ENCODE measurements around the gene COL23A1.

COL23A1 gene

DNA sequence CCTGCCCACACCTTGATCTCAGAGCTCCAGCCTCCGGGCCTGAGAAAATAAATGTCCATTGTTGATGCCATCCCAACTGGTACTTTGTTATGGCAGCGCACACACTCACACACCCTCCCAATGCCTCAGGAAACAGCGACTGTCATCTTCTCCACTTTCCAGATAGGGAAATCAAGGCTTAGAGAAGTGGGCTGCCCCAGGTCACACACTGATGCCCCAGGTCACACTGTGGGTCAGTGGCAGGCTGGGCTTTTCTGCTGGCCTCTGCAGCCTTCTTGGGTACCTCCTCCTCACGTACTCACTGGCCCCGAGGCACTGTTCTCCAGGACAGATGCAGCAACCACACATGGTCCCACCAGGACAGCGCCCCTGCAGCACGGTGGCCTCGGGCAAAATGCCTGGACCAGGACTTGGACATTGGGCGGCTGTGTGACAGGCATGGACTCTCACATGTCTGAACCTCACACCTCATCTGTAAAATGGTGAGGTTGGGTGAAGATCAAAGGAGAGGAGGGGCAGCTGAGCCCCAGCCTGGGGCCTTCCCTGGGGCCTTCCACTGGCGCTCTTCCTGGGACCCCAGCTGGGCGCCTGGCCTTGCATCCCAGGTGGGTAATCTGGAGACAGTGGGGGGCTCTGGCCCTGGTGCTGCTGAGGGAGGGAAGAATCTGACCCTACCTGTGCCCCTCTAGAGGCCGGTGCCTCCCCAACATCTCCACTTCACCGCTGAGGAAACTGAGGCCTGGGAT, 156.0 kb downstream of the COL23A1 start:
- DNase-seq (ENCODE audit: low spot score), result no peak

GRCh38 chr5:178433273-178433775, 156.9 kb downstream of the COL23A1 start:
- no peak for DNase-seq (ENCODE audit: low spot score)

GRCh38 chr5:178432421-178433272, 157.5 kb downstream of the COL23A1 start:
- DNase-seq (ENCODE audit: low spot score), result no peak

- no peak for DNase-seq (ENCODE audit: low spot score)
These were observed 158.4 kb downstream of the COL23A1 start for GRCh38 chr5:178431782-178432165.

DNA sequence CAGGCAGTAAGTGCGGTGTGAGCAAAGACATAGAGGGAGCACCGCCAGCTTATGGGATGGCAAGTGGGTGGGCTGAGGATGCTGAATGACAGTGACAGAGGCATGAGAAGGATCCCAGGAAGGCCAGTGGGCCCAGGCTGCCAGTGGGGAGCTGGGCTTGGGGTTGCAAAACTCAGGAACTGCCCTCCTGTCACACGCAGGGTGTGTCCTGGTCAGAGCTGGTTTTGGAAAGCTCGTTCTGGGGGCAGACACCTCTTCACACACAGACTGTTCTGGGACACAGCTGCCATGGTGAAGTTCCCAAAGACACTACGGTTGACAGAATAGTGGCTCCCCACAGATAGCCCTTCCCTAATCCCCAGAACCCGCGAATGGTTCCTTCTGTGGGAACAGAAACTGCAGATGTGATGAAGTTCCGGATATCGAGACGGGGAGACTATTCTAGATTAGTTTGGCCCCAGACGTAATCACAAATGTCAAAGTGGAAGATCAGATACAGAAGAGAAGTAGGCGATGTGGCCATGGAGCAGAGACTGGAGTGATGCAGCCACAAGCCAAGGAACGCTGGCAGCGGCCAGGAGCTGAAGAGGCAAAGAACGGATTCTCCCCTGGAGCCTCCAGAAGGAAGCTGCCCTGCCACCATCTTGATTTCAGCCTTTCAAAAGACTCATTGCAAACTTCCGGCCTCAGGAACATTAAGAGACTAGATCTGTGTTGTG, 159.0 kb downstream of the COL23A1 start:
- no peak for DNase-seq (ENCODE audit: low spot score)

GRCh38 chr5:178430186-178431062, 159.8 kb downstream of the COL23A1 start:
- DNase-seq (ENCODE audit: low spot score), result no peak

- no peak for DNase-seq (ENCODE audit: low spot score)
These were observed 160.6 kb downstream of the COL23A1 start for GRCh38 chr5:178429491-178430185.

DNA sequence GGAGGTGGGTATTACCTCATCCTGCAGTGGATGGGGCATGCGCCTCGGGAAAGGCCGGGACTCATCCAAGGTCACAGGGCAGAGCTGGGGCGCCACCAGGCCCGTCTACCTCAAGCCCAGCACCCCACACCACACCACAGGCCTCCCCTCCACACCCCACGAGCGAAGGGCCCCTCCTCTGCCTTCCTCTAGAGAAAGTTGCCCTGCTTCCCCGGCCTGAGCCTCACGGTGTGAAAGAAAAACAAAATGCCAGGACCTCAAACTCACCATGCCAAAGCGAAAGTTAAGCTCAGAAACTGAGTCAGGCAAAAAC, 161.1 kb downstream of the COL23A1 start:
- no peak for DNase-seq (ENCODE audit: low spot score)

- DNase-seq (ENCODE audit: low spot score), result no peak
These were observed 161.6 kb downstream of the COL23A1 start for GRCh38 chr5:178428341-178429155.

GRCh38 chr5:178427576-178428197, 162.5 kb downstream of the COL23A1 start:
- DNase-seq (ENCODE audit: low spot score), result no peak

- no peak for DNase-seq (ENCODE audit: low spot score)
These were observed 163.7 kb downstream of the COL23A1 start for GRCh38 chr5:178426326-178427130.

GRCh38 chr5:178425621-178426068, 164.5 kb downstream of the COL23A1 start:
- no peak for DNase-seq (ENCODE audit: low spot score)

DNA sequence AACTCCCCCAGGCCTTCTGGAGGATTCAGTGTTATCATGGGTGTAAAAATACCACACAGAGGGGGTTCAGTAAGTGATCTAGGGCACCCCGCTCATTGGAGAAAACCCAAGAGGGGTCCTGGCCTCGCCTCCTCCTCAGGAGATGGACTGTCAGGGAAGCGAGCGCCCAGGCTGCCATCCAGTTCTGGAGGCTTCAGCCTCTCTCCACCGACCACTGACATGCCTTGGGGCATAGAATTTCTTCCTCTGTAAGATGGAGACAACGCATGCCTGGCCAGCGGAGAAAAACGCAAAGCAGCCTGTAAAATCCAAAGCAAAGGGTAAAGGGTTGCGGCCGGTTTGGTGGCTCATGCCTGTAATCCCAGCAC, 165.4 kb downstream of the COL23A1 start:
- no peak for DNase-seq (ENCODE audit: low spot score)

DNA sequence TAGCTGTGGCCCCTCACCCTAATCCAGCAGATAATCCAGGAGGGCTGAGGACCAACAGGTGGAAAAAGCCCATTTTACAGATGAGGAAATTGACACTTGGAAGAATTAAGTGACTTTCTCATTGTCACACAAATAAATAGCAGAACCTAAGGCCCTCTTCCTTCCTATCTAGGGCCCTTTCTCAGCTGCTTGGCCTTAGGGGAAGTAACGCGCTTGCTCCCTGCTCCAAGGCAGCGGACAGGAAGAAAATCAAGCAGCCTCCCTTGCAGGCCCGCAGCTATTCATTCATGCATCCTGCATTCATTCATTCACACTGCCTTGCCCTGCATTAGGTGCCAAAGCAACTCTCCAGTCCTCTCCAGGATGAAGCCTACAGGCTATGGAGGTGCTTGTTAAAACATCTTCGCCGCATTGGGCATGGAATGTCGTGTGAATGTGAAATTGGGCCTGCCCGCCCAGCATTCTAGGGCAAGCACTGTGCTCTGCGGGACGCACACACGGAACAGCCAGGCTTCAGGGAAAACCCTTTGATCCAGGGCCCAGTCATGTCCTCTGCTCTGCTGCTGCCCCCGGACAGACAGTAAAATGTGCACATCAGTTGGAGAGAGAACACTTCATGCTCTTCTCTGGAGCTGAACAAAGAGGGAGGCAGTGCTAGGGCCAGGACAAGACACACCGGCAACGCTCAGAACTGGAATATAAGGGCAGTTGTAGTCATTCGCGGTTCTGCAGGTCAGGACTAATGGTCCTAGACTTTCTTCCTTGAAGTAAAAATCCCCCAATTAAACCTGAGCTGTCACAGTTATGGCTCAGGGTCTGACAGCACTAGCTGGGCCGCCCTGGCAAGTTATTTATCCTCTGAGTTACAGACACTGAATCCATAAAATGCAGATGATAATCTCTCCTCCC, 166.0 kb downstream of the COL23A1 start:
- DNase-seq (ENCODE audit: low spot score), result no peak

DNA sequence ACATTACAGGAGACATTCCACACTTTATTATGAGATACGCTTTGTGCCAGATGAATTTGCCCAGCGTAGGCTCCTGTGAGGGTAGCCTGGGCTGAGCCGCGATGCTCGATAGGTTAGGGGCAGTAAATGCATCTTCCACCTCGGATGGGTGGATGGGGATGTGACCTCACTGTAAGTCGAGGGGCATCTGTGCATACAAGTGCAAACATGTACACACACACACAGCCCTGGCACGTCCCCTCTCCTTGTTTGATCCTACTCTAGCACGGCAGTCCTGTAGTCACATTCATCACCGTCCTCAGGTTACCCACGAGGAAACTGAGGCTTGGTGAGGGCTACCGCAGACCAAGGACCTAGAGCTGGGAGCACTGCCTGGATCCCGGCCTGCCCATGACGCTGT, 166.8 kb downstream of the COL23A1 start:
- DNase-seq (ENCODE audit: low spot score), result no peak

DNA sequence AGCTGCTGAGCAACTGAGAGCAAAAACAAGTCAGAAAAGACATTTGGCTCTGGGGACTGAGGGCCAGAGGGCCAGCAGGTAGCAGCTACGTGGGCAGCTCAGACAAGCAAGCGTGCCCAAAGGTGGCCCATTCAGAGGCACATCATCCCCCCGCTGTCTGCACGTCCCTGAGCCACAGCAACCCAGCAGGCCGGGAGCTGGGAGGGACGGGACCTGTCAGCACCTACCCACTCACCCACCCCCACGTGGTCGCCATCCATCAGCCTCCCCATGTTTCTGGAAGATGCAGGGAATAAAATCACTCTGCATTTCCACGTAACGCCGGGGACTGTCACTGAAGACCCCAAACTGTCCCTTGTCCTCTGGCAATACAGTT, 167.8 kb downstream of the COL23A1 start:
- no peak for DNase-seq (ENCODE audit: low spot score)

GRCh38 chr5:178421699-178422399, 168.3 kb downstream of the COL23A1 start:
- no peak for DNase-seq (ENCODE audit: low spot score)

All from NAMALWA (cell line).